Type B pancreatic cell (in vitro differentiated cells): ENCODE results near the gene PPIP5K1. TPM values are rescaled to one million over a fixed set of nuclear protein-coding genes. Genes with fewer than 3 reads are reported as not detected.

Experiments used
- DNase-seq: peaks from one replicate; pipeline ENCODE4 v3.0.0; 2021; ENCODE audit warnings: mixed read lengths; ENCODE audit not compliant: unreplicated experiment; ENCODE audit errors: extremely low spot score
- H3K27ac Mint-ChIP-seq: 2 replicates; pipeline ENCODE4 v1.8.0; 2021; ENCODE audit warnings: mild to moderate bottlenecking, mixed read lengths
- H3K27me3 Mint-ChIP-seq: 2 replicates; pipeline ENCODE4 v1.8.0; 2021; ENCODE audit warnings: mixed read lengths
- H3K36me3 Mint-ChIP-seq: 2 replicates; pipeline ENCODE4 v1.8.0; 2021; ENCODE audit warnings: mixed read lengths
- H3K4me1 Mint-ChIP-seq: one replicate; pipeline ENCODE4 v1.8.0; 2021; ENCODE audit warnings: mixed read lengths; ENCODE audit not compliant: unreplicated experiment
- H3K4me3 Mint-ChIP-seq: 2 replicates; pipeline ENCODE4 v1.8.0; 2021; ENCODE audit warnings: mild to moderate bottlenecking, mixed read lengths
- H3K9me3 Mint-ChIP-seq: 2 replicates; pipeline ENCODE4 v1.8.0; 2021; ENCODE audit warnings: mixed read lengths
- CTCF ChIP-seq: fragments of 200-600 bp; sonication (generic); conservative IDR thresholded peaks from 2 replicates; pipeline ENCODE4 v1.5.0; 2021; ENCODE audit warnings: antibody characterized with exemption, mild to moderate bottlenecking
- total RNA-seq: library from RNA; stranded (reverse); gene quantifications from 2 replicates; pipeline ENCODE4 v1.2.1, GENCODE V29; 2021; ENCODE audit warnings: low replicate concordance

Gene PPIP5K1
- total RNA-seq, 1 donor from 2014 or later = 58.2 TPM

GRCh38 chr15:43508421-43508820 lies 81.6 kb downstream of the PPIP5K1 start:
- TF ChIP-seq CTCF = no peak
- Mint-ChIP-seq H3K27ac (no peak overlapping the region), H3K36me3 (no peaks in the 10 kb centered on the region), H3K4me3 (peak overlapping the region; percentile 74), H3K4me1 (peaks cover 39% of the 10 kb centered on the region), H3K27me3 (peaks cover 6% of the 10 kb centered on the region), H3K9me3 (no peaks in the 10 kb centered on the region)
- no peak for DNase-seq

DNA sequence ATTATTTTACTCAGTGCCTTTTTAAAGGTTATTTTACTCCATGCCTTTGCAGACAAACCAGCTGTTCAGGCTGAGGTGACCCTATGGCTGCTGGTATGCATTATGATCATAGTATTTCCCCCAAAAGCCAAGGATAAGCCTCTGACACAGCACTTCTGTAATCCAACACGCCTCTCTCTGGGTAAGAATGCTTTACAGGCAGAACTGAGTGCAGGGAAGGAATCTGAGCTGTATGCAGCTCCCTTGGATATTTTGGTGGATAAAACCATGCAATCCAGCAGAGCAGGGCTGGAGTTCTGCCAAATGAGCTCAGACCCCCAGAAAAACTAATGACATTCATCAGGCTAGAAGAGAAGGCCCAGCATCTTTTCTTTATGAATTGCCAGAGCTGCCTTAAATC lies 84.3 kb downstream of the PPIP5K1 start:
- Mint-ChIP-seq H3K27me3 (no peaks in the 10 kb centered on the region), H3K36me3 (no peaks in the 10 kb centered on the region), H3K4me1 (peaks cover 24% of the 10 kb centered on the region), H3K9me3 (no peaks in the 10 kb centered on the region), H3K27ac (peak overlapping the region; percentile 65), H3K4me3 (peak overlapping the region; percentile 18)
- no peak for DNase-seq
- TF ChIP-seq CTCF = no peak

DNA sequence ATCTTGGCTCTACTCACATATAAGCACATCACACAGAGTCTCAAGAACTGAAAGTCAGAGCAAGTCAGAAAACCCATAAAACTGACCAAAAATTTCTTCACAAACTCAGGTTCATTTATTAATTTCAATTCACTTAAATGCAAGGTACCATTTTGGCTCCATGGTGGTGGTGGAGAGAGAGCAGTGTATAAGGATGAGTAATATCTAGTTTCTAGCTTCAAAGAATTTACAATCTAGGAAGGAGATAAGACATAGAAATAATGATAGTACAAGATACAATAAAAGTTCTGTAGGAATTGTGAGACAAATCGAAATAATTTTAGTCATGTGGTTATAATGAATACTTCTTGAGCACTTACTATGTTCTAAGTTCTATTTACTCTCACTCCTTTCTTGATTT lies 90.4 kb downstream of the PPIP5K1 start:
- Mint-ChIP-seq H3K36me3 (no peaks in the 10 kb centered on the region), H3K4me1 (no peaks in the 10 kb centered on the region), H3K27me3 (no peaks in the 10 kb centered on the region), H3K4me3 (no peak overlapping the region), H3K9me3 (no peaks in the 10 kb centered on the region), H3K27ac (no peak overlapping the region)
- no peak for DNase-seq
- TF ChIP-seq CTCF = no peak

DNA sequence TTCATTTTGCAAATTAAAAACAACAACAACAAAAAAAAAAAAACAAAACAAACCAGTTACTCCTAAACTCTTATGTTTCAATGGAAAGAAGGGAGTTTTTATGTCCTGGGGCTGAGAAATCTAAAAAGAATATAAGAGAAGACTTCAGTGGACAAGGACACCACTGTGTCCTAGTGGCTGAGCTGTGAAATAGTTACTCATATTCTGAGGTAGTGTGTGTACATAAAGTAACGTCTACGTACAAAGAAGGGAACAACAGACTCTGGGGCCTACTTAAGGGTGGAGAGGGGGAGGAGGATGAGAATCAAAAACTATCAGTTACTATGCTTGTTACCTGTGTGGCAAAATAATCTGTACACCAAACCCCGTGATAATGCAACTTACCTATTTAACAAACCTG lies 91.0 kb downstream of the PPIP5K1 start:
- DNase-seq = no peak
- Mint-ChIP-seq H3K27ac (no peak overlapping the region), H3K4me1 (peaks cover 3% of the 10 kb centered on the region), H3K27me3 (no peaks in the 10 kb centered on the region), H3K9me3 (no peaks in the 10 kb centered on the region), H3K36me3 (no peaks in the 10 kb centered on the region), H3K4me3 (no peak overlapping the region)
- TF ChIP-seq CTCF = no peak

DNA sequence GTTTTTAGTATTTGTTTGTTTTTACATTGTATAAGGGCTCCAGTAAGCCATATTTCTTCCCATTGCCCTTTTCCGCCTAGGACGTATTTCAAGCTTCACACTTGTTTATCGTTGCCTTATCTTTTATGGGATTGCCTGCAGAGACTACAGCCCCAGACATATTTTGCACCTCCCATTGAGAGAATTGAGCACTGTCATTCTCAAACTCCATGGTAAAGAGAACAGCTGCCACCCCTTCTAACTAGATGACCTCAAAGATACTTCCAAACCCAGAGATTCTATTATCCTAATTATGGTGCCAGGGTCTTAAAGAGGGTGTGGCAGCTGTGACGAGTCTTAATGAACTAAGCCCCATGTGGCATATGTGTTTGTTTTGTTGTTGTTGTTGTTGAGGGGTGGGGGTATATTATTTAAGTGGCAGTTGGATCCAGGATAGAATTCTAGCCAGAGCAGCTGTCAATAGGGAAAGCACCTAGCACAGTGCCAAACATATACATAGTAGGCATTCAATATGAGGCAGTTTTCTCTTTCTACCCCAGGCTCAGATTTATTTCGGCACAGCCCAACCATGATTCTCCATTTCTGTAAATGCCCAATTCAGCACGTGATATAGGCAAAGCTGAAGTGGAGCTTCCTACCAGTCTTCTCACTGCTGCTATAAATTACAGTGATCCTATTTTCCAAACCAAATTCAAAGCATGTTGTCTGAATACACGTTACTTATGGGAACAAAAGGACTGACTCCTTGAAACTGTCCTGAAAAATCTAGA lies 96.1 kb downstream of the PPIP5K1 start:
- no peaks in the 10 kb centered on the region for H3K27me3 Mint-ChIP-seq
- no peak for TF ChIP-seq CTCF
- no peak for DNase-seq
- H3K4me3 Mint-ChIP-seq = peak overlapping the region; percentile 99
- H3K4me1 Mint-ChIP-seq = peaks cover 31% of the 10 kb centered on the region
- H3K9me3 Mint-ChIP-seq = no peaks in the 10 kb centered on the region
- peak overlapping the region; percentile 98 for H3K27ac Mint-ChIP-seq
- peaks cover 18% of the 10 kb centered on the region for H3K36me3 Mint-ChIP-seq
